ENCODE measurements around the gene PRDM16. TPM values are rescaled to one million over a fixed set of nuclear protein-coding genes. Genes with fewer than 3 reads are reported as not detected.

The PRDM16 gene
- total RNA-seq, 2 donors from 2014 or later: not detected

- H3K27ac Mint-ChIP-seq: no peak overlapping the region
- H3K4me3 Mint-ChIP-seq: no peak overlapping the region
- H3K4me1 Mint-ChIP-seq: no peaks in the 10 kb centered on the region
- no peaks in the 10 kb centered on the region for H3K27me3 Mint-ChIP-seq
- ATAC-seq (replicated peaks): no peak
- H3K36me3 Mint-ChIP-seq (ENCODE audit: low read depth): no peaks in the 10 kb centered on the region
- H3K9me3 Mint-ChIP-seq: no peaks in the 10 kb centered on the region
Observed at GRCh38 chr1:3241673-3242407, 172.8 kb downstream of the PRDM16 start.

GRCh38 chr1:3242408-3243260 lies 173.6 kb downstream of the PRDM16 start:
- Mint-ChIP-seq H3K9me3 (no peaks in the 10 kb centered on the region), H3K4me3 (no peak overlapping the region), H3K36me3 (ENCODE audit: low read depth) (no peaks in the 10 kb centered on the region), H3K4me1 (no peaks in the 10 kb centered on the region), H3K27me3 (no peaks in the 10 kb centered on the region), H3K27ac (no peak overlapping the region)
- no peak for ATAC-seq (replicated peaks)

GRCh38 chr1:3243304-3243703 lies 174.3 kb downstream of the PRDM16 start:
- Mint-ChIP-seq H3K27ac (no peak overlapping the region), H3K27me3 (no peaks in the 10 kb centered on the region), H3K9me3 (no peaks in the 10 kb centered on the region), H3K36me3 (ENCODE audit: low read depth) (no peaks in the 10 kb centered on the region), H3K4me1 (no peaks in the 10 kb centered on the region), H3K4me3 (no peak overlapping the region)
- no peak for ATAC-seq (replicated peaks)

GRCh38 chr1:3244025-3244926 lies 175.3 kb downstream of the PRDM16 start:
- peaks cover 2% of the 10 kb centered on the region for H3K27me3 Mint-ChIP-seq
- no peak for ATAC-seq (replicated peaks)

GRCh38 chr1:3244927-3245315 lies 175.9 kb downstream of the PRDM16 start:
- no peaks in the 10 kb centered on the region for H3K9me3 Mint-ChIP-seq
- no peak overlapping the region for H3K4me3 Mint-ChIP-seq
- no peaks in the 10 kb centered on the region for H3K36me3 Mint-ChIP-seq (ENCODE audit: low read depth)
- peaks cover 7% of the 10 kb centered on the region for H3K27me3 Mint-ChIP-seq
- no peaks in the 10 kb centered on the region for H3K4me1 Mint-ChIP-seq
- ATAC-seq (replicated peaks): no peak
- H3K27ac Mint-ChIP-seq: no peak overlapping the region

More at GRCh38 chr1:3244025-3244926, 175.3 kb downstream of the PRDM16 start:
- H3K4me1 Mint-ChIP-seq: no peaks in the 10 kb centered on the region
- H3K9me3 Mint-ChIP-seq: no peaks in the 10 kb centered on the region
- H3K4me3 Mint-ChIP-seq: no peak overlapping the region
- no peak overlapping the region for H3K27ac Mint-ChIP-seq
- no peaks in the 10 kb centered on the region for H3K36me3 Mint-ChIP-seq (ENCODE audit: low read depth)

- no peaks in the 10 kb centered on the region for H3K9me3 Mint-ChIP-seq
- no peak overlapping the region for H3K4me3 Mint-ChIP-seq
- H3K27ac Mint-ChIP-seq: no peak overlapping the region
- peaks cover 7% of the 10 kb centered on the region for H3K27me3 Mint-ChIP-seq
- no peak for ATAC-seq (replicated peaks)
- no peaks in the 10 kb centered on the region for H3K4me1 Mint-ChIP-seq
- no peaks in the 10 kb centered on the region for H3K36me3 Mint-ChIP-seq (ENCODE audit: low read depth)
Observed at GRCh38 chr1:3245344-3245743, 176.3 kb downstream of the PRDM16 start.

- H3K9me3 Mint-ChIP-seq: no peaks in the 10 kb centered on the region
- H3K36me3 Mint-ChIP-seq (ENCODE audit: low read depth): no peaks in the 10 kb centered on the region
- H3K27ac Mint-ChIP-seq: no peak overlapping the region
- H3K4me1 Mint-ChIP-seq: no peaks in the 10 kb centered on the region
- peaks cover 7% of the 10 kb centered on the region for H3K27me3 Mint-ChIP-seq
- no peak for ATAC-seq (replicated peaks)
- no peak overlapping the region for H3K4me3 Mint-ChIP-seq
Observed at GRCh38 chr1:3245768-3246167, 176.8 kb downstream of the PRDM16 start.

GRCh38 chr1:3246251-3246650 lies 177.2 kb downstream of the PRDM16 start:
- Mint-ChIP-seq H3K36me3 (ENCODE audit: low read depth) (no peaks in the 10 kb centered on the region), H3K9me3 (no peaks in the 10 kb centered on the region), H3K27me3 (peaks cover 7% of the 10 kb centered on the region), H3K27ac (no peak overlapping the region), H3K4me1 (no peaks in the 10 kb centered on the region), H3K4me3 (no peak overlapping the region)
- no peak for ATAC-seq (replicated peaks)

GRCh38 chr1:3247521-3248121 lies 178.6 kb downstream of the PRDM16 start:
- Mint-ChIP-seq H3K4me3 (no peak overlapping the region), H3K9me3 (no peaks in the 10 kb centered on the region), H3K4me1 (no peaks in the 10 kb centered on the region), H3K27ac (no peak overlapping the region), H3K27me3 (peaks cover 7% of the 10 kb centered on the region), H3K36me3 (ENCODE audit: low read depth) (no peaks in the 10 kb centered on the region)
- no peak for ATAC-seq (replicated peaks)

GRCh38 chr1:3248155-3249141 lies 179.4 kb downstream of the PRDM16 start:
- H3K4me1 Mint-ChIP-seq: no peaks in the 10 kb centered on the region
- H3K4me3 Mint-ChIP-seq: no peak overlapping the region
- H3K36me3 Mint-ChIP-seq (ENCODE audit: low read depth): no peaks in the 10 kb centered on the region
- no peak for ATAC-seq (replicated peaks)
- H3K27me3 Mint-ChIP-seq: peaks cover 7% of the 10 kb centered on the region
- no peaks in the 10 kb centered on the region for H3K9me3 Mint-ChIP-seq
- no peak overlapping the region for H3K27ac Mint-ChIP-seq

GRCh38 chr1:3249231-3249630 lies 180.2 kb downstream of the PRDM16 start:
- Mint-ChIP-seq H3K9me3 (no peaks in the 10 kb centered on the region), H3K27me3 (peaks cover 7% of the 10 kb centered on the region), H3K4me3 (no peak overlapping the region), H3K4me1 (no peaks in the 10 kb centered on the region), H3K36me3 (ENCODE audit: low read depth) (no peaks in the 10 kb centered on the region), H3K27ac (no peak overlapping the region)
- ATAC-seq (replicated peaks): no peak

GRCh38 chr1:3249631-3250501 lies 180.9 kb downstream of the PRDM16 start:
- Mint-ChIP-seq H3K36me3 (ENCODE audit: low read depth) (no peaks in the 10 kb centered on the region), H3K27me3 (peaks cover 7% of the 10 kb centered on the region), H3K27ac (no peak overlapping the region), H3K4me3 (no peak overlapping the region), H3K4me1 (no peaks in the 10 kb centered on the region), H3K9me3 (no peaks in the 10 kb centered on the region)
- ATAC-seq (replicated peaks): no peak

Data from activated T-helper 17 cell treated with anti-CD3 and anti-CD28 coated beads, Interleukin-2, amount 50 U/mL, for 72 hours (primary cell).